GM19372 (cell line): ENCODE measurements around the gene TTC21A.
"Not testable (repeated sequence)": the region's sequence is repeated elsewhere in the genome, so short reads cannot be mapped to it uniquely, and the experiment has no call there.

ENCODE experiments used
- ATAC-seq: cut with Tn5 transposase; IDR thresholded peaks from one replicate; pipeline ENCODE4 v1.9.1; 2021; ENCODE audit warnings: mild to moderate bottlenecking, low read depth, moderate library complexity; ENCODE audit not compliant: unreplicated experiment

Gene TTC21A

GRCh38 chr3:39148435-39149058 lies 41.1 kb downstream of the TTC21A start:
- no peak for ATAC-seq

- no peak for ATAC-seq
Measured at GRCh38 chr3:39149059-39149455, 41.6 kb downstream of the TTC21A start.

GRCh38 chr3:39149498-39150147 lies 42.1 kb downstream of the TTC21A start:
- no peak for ATAC-seq

- ATAC-seq = no peak
Measured at GRCh38 chr3:39150148-39150802, 42.8 kb downstream of the TTC21A start.

DNA sequence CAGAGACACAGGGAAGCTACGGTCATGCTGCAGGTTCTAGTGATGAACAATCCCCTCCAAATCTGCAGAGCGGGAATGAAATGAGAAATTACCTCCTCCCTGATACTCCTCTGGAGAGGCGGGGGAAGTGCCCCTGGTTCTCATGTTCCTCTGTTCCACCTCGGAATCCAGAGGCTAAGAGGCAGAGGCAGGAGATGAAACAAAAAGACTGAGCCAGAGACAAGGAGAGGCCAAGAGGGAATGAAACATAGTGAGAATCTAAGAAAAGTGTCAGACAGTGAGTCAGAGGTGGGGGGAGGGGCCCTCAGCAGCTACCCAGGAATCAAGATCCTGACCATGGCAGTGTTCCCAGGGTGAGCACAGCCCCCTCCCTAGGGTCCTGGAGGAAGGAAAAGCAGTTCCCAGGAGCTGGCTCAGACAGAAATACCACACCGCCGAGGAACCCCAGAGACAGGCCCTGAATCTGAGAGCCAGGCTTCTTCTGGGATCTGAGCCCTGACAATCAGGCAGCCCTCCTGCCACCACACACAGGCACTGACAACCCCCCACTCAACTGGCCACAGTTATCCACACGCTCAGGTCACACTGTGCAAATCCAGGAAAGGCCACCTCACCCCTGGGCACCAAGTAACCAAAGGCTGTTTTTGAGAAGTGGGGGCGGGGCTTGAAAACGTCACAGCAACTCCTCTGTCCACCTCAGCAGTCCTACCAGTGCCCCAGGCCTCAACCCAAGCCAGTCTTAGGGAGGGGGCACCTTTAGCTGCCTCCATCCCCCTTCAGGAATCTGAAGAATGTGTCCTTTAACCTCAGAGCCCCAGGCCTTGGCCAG lies 43.5 kb downstream of the TTC21A start:
- no peak for ATAC-seq

DNA sequence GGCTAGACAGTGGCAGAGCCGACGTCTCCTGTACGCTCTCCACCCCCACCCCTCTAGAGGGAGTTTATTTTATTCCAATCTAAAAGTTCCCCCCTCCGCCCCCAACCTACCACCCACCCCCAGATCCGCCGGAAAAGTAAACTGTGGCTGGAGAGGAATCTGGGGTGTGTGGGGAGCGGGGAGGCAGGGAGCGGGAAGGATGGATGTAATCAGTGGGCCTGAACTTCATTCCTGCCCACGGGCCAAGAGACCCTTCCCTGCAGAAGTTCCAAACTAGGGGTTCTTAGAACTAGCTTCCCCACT lies 46.4 kb downstream of the TTC21A start:
- ATAC-seq = no peak

DNA sequence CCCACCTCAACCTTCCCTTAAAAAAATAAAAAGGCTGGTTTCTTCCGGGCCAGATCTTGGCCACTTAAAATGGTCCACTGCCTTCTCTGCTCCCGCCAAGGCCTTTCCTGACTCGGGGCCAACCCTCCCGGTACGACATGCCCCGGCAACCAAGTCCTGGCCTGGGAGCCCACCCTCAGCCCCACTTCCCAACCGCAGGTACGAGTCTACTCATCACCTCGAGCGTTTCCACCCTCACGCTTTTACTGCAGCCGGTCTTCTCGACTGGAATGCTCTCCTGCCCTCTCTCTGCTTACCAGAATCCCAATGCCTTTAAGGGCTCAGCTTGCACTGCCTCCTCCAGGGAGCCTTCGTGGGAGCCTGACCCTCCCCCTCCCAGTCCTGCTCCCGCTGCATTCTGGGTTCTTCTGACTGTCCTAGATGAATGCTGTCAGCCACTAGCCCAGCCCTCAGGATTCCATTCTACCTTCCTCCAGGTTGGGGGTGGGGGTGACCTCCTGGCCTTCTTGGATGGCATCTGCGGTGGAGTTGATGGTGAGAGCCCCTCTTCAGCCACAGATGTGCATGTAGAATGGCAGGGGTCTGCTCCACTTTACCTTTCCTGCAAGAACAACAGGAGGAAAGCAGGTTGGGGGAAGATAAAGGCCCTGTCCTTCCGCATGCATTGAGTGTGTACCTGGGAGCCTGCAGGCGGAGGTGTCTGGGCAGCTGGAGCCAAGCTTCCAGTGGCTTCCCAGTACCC lies 47.0 kb downstream of the TTC21A start:
- ATAC-seq = no peak

GRCh38 chr3:39156421-39156820 lies 48.9 kb downstream of the TTC21A start:
- no peak for ATAC-seq

GRCh38 chr3:39157359-39157758 lies 49.9 kb downstream of the TTC21A start:
- ATAC-seq = no peak

DNA sequence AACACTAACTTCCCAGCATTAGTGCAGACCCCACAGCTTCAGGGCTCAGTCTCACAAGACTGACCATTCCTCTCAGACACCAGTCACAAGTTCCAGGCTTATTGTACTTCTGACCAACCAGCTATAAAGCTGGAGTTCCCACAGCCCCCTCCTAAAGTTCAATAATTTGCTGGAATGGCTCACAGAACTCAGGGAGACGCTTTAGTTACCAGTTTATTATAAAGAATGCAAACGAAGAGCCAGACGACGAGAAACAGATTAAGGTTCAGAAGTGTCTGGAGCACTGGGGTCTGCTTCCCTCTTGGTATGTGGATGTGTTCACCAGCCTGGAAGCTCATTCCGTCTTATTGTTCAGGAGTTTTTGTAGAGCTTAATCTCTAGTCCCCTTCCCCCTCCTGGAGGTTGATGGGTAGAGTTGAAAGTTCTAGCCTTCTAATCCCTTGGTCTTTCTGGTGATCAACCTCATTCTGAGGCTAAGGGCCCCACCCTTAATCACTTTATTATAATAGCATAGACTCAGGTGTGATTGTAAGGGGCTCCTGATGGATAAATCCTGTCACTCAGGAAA lies 50.8 kb downstream of the TTC21A start:
- no peak for ATAC-seq

GRCh38 chr3:39164414-39164813 lies 56.9 kb downstream of the TTC21A start:
- ATAC-seq = no peak

- no peak for ATAC-seq
Measured at GRCh38 chr3:39165518-39165917, 58.0 kb downstream of the TTC21A start.

DNA sequence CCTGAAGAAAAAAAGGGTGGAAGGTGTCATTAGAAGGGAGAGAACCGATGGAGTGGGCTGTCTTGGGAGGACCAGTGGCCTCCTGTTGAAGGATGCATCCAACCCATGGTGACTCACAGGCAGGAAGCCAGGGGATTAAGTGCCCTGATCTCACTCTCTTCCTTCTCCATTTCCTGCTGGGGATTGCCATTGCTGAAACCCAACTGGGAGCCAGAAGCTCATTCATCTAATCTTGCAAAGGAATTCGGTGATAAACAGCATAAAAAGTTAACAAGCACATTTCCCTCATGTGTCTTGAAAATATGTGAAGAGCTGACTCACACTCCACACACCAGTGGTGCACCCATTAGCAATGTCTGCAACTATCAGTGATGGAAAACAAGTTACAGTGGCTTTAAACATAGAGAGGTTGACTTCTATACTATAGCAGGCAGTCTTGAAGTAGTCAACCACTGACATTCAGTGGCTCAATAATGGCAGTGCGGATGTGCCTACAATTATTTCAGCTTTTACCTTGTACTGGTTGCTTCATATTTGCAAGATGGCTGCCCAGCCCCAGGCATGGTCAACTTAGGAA lies 58.7 kb downstream of the TTC21A start:
- ATAC-seq = no peak

DNA sequence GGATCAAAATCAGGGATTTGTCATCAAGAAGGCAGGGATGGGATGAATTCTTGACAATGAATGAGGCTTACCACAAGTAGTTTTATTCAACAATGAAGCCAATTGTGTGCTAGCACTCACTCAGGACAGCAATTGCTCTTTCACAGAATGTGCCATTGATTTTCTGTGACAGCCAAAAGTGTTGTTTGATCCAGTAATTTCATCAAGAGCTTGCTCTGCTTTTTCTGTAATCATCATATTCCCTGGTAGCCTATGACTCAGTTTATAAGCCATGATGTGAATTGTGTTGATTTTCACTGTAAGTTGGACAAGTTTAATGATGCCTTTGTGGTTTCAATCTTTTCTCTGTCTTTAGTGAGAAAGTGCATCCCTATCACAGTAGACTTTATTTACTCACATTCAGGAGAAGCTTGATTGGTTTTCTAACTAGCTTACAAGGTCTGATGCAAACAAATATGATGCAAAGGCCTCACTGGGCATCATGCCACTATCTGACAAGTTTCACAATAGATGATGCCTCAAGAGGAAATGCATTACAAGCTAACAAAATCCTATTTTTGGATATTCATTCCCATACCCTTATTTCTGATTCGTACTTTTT lies 59.6 kb downstream of the TTC21A start:
- no peak for ATAC-seq

GRCh38 chr3:39168156-39168780 lies 60.8 kb downstream of the TTC21A start:
- no peak for ATAC-seq

GRCh38 chr3:39169712-39170111 lies 62.2 kb downstream of the TTC21A start:
- ATAC-seq = no peak

DNA sequence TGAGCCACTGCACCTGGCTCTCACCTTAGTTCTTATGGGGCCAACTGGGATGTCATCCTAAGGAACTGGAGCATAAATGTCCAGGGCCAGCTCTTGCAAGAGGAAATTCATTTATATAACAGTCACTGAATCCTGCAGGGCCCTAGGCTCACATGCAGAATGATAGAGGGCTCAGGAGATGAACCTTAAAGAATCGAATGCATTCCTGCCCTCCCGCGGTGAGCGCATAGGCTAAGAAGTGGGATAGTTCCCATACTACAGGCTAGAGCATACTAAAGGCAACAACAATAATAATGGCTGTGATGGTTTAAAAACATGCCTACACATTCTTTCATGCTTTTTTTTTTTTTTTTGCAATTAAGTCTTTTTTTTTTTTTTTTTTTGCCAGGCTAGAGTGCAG lies 63.0 kb downstream of the TTC21A start:
- no peak for ATAC-seq

DNA sequence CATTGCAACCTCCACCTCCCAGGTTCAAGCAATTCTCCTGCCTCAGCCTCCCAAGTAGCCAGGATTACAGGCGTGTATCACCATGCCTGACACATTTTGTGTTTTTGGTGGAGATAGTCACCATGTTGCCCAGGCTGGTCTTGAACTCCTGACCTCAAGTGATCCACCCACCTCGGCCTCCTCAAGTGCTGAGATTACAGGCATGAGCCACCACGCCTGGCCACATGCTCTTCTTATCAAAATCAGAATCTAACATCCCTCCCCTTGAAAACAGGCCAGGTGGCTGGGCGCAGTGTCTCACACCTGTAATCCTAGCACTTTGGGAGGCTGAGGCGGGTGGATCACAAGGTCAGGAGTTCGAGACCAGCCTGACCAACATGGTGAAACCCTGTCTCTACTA lies 63.4 kb downstream of the TTC21A start:
- ATAC-seq = not testable (repeated sequence)

DNA sequence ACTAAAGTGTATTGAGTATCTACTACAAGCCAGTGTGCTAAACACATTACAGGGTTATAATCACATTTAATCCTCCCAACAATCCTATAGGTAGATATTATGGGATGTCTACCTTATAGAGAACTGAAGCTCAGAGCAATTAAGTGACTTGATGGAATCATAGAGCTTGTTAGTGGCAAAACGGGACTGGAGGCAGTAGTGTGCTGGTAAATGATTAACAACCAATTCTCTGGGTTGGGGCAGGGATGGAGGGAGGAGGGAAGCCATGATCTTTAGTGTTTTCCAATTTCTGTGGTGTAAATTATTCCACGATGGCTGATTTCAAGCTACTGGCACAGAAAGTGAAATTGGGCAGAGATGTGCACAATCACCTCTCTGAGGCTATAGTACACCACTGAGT lies 64.4 kb downstream of the TTC21A start:
- no peak for ATAC-seq
